Measurements from ENCODE around the gene PHACTR4.
"Not testable (repeated sequence)": the region's sequence is repeated elsewhere in the genome, so short reads cannot be mapped to it uniquely, and the experiment has no call there.

Gene PHACTR4

GRCh38 chr1:28505406-28506187 is 136.1 kb downstream of the PHACTR4 start, which contains the start of gene RCC1:
TSS of gene RCC1 (plus strand) at chr1:28506043. CDS start at chr1:28529867, 23,824 bp downstream.
- DNase-seq: peak; percentile 97

- DNase-seq: no peak
These were observed 137.3 kb downstream of the PHACTR4 start for GRCh38 chr1:28506907-28507246.

GRCh38 chr1:28507247-28507645 is 137.7 kb downstream of the PHACTR4 start:
- DNase-seq: no peak

- DNase-seq: no peak
These were observed 138.3 kb downstream of the PHACTR4 start for GRCh38 chr1:28507646-28508434.

- no peak for DNase-seq
These were observed 138.9 kb downstream of the PHACTR4 start for GRCh38 chr1:28508435-28508754.

GRCh38 chr1:28509705-28510272 is 140.2 kb downstream of the PHACTR4 start:
- DNase-seq: no peak

- DNase-seq: no peak
These were observed 140.9 kb downstream of the PHACTR4 start for GRCh38 chr1:28510273-28510969.

GRCh38 chr1:28510970-28511440 is 141.5 kb downstream of the PHACTR4 start:
- DNase-seq: no peak

GRCh38 chr1:28512058-28512611 is 142.6 kb downstream of the PHACTR4 start:
- DNase-seq: no peak

GRCh38 chr1:28514445-28514933 is 144.9 kb downstream of the PHACTR4 start:
- not testable (repeated sequence) for DNase-seq

- no peak for DNase-seq
These were observed 147.0 kb downstream of the PHACTR4 start for GRCh38 chr1:28516518-28516956.

- no peak for DNase-seq
These were observed 148.1 kb downstream of the PHACTR4 start for GRCh38 chr1:28517649-28517999.

- peak; percentile 83 for DNase-seq
These were observed 148.6 kb downstream of the PHACTR4 start for GRCh38 chr1:28518000-28518744.

GRCh38 chr1:28518745-28519341 is 149.3 kb downstream of the PHACTR4 start:
- DNase-seq: no peak

GRCh38 chr1:28519946-28520725 is 150.6 kb downstream of the PHACTR4 start:
- DNase-seq: no peak

- not testable (repeated sequence) for DNase-seq
These were observed 151.3 kb downstream of the PHACTR4 start for GRCh38 chr1:28520796-28521195.

GRCh38 chr1:28521502-28522164 is 152.1 kb downstream of the PHACTR4 start:
- DNase-seq: peak; percentile 43

- not testable (repeated sequence) for DNase-seq
These were observed 153.0 kb downstream of the PHACTR4 start for GRCh38 chr1:28522537-28522936.

GRCh38 chr1:28525002-28525642 is 155.6 kb downstream of the PHACTR4 start:
- DNase-seq: not testable (repeated sequence)
